Panc1 (cell line): Measurements from ENCODE around the gene GRIN3B. TPM values are rescaled to one million over a fixed set of nuclear protein-coding genes. Genes with fewer than 3 reads are reported as not detected.

Source experiments
- ATAC-seq: fragments of 200-7000 bp; cut with Tn5 transposase; 2 replicates; pipeline ENCODE4 v1.9.1; 2020; ENCODE audit warnings: mild to moderate bottlenecking, moderate library complexity
- BruUV-seq: library from RNA; stranded (reverse); fragments of 400-500 nt; replicated peaks from 2 replicates; lab custom pipeline; 2021; lab: Mats Ljungman, UMichigan
- CTCF ChIA-PET: fragments of 300-600 bp; sonication (Branson Sonifier 250); formaldehyde crosslinking; loops from one replicate; lab custom pipeline; 2022; ENCODE audit warnings: antibody characterized with exemption; lab: Charles Lee
- POLR2A ChIA-PET: fragments of 300-600 bp; sonication (Branson Sonifier 250); formaldehyde crosslinking; loops from one replicate; lab custom pipeline; 2022; ENCODE audit warnings: antibody characterized with exemption; lab: Charles Lee
- DNase-seq: peaks from one replicate; pipeline ENCODE4 v3.0.0-alpha.2; 2010; ENCODE audit warnings: low read depth, low spot score
- H3K27ac ChIP-seq: 2 replicates; pipeline ENCODE4 v1.5.1; 2011; ENCODE audit warnings: mild to moderate bottlenecking, low read length, inconsistent platforms
- H3K27me3 ChIP-seq: fragments of 200-500 bp; sonication (Bioruptor generic); 2 replicates; pipeline ENCODE4 v1.6.0; 2014; ENCODE audit warnings: low read length, inconsistent platforms; ENCODE audit not compliant: control insufficient read depth, insufficient read depth
- H3K36me3 ChIP-seq: fragments of 200-500 bp; sonication (Bioruptor generic); 2 replicates; pipeline ENCODE4 v1.5.1; 2014; ENCODE audit warnings: inconsistent platforms, mild to moderate bottlenecking, low read length, moderate library complexity; ENCODE audit not compliant: control insufficient read depth, insufficient read depth
- H3K4me1 ChIP-seq: 2 replicates; pipeline ENCODE4 v1.5.1; 2011; ENCODE audit warnings: inconsistent platforms, mild to moderate bottlenecking, low read length, moderate library complexity; ENCODE audit not compliant: control insufficient read depth, insufficient read depth
- H3K4me3 ChIP-seq, 2 experiments: 2 replicates each; pipeline ENCODE4 v1.5.1; 2011 to 2012; ENCODE audit warnings: low read depth in 2 of 2, low read length in 2 of 2, mild to moderate bottlenecking in 2 of 2, inconsistent platforms in 1 of 2, moderate library complexity in 1 of 2
- H3K9me3 ChIP-seq: fragments of 200-500 bp; sonication (Bioruptor generic); 2 replicates; pipeline ENCODE4 v1.5.1; 2014; ENCODE audit warnings: low read depth, mild to moderate bottlenecking, inconsistent platforms, low read length, moderate library complexity; ENCODE audit not compliant: control insufficient read depth, insufficient read depth
- CTCF ChIP-seq: fragments of 450-650 bp; IDR thresholded peaks from 2 replicates; pipeline ENCODE4 v1.5.1; 2017; ENCODE audit warnings: mild to moderate bottlenecking
- POLR2AphosphoS5 ChIP-seq: IDR thresholded peaks from 2 replicates; pipeline ENCODE4 v1.6.1; 2012; ENCODE audit warnings: mild to moderate bottlenecking, low read depth, low read length, moderate library complexity
- REST ChIP-seq, 2 experiments: IDR thresholded peaks; 2 replicates each; pipeline ENCODE4 v1.6.1; 2011 to 2012; ENCODE audit warnings: low read depth in 2 of 2, control low read depth in 1 of 2, low read length in 1 of 2, mild to moderate bottlenecking in 1 of 2, moderate library complexity in 1 of 2; ENCODE audit not compliant: insufficient read depth in 1 of 2
- SIN3A ChIP-seq: IDR thresholded peaks from 2 replicates; pipeline ENCODE4 v1.6.1; 2012; ENCODE audit warnings: low read depth, mild to moderate bottlenecking, low read length, moderate library complexity, borderline replicate concordance; ENCODE audit not compliant: insufficient read depth
- TCF7L2 ChIP-seq: IDR thresholded peaks from 2 replicates; pipeline ENCODE4 v1.6.1; 2011; ENCODE audit warnings: mild to moderate bottlenecking, low read depth, low read length, inconsistent platforms
- in situ Hi-C: cut with HindIII; loops from 2 replicates; pipeline ENCODE4 v1.10.0; 2016; ENCODE audit warnings: low sequenced_read_pairs, low pct_unique_long_range_greater_than_20kb
- intact Hi-C: fragments of 100-400 bp; cut with micrococcal nuclease; formaldehyde crosslinking; loops from one replicate; pipeline ENCODE4 v1.10.0; 2022; ENCODE audit not compliant: unreplicated experiment
- total RNA-seq: library from RNA; stranded (reverse); gene quantifications from one replicate; pipeline ENCODE4 v1.2.1, GENCODE V29; 2021; ENCODE audit not compliant: unreplicated experiment

The GRIN3B gene
- total RNA-seq, 1 experiment from 2014 or later, result 4.6 TPM

- Histone ChIP-seq H3K4me1 (no peaks in the 10 kb centered on the region; the same call in 1 of the 2 replicates), H3K9me3 (no peaks in the 10 kb centered on the region), H3K36me3 (no peaks in the 10 kb centered on the region), H3K4me3 (no peak overlapping the region), H3K27me3 (no peaks in the 10 kb centered on the region), H3K27ac (no peak overlapping the region)
- ATAC-seq, result no peak
- in situ Hi-C loops (no loop called here), intact Hi-C loops (no loop called here)
- ChIA-PET CTCF (no interaction called here), POLR2A (no interaction called here)
- no TSS peak for BruUV-seq
- DNase-seq, result no peak
- TF ChIP-seq REST (IDR thresholded peaks at IDR 0.05; ENCODE audit: insufficient read depth in 1 of 2, low read depth in 2 of 2, low read length in 1 of 2) (no peak), POLR2AphosphoS5 (no peak), SIN3A (no peak), TCF7L2 (no peak), CTCF (no peak)
These were observed 4.8 kb downstream of the GRIN3B start for GRCh38 chr19:1004803-1005664.

GRCh38 chr19:1006711-1007398, 6.6 kb downstream of the GRIN3B start:
- Histone ChIP-seq H3K27me3 (no peaks in the 10 kb centered on the region), H3K36me3 (no peaks in the 10 kb centered on the region), H3K27ac (no peak overlapping the region), H3K9me3 (no peaks in the 10 kb centered on the region), H3K4me1 (no peaks in the 10 kb centered on the region; the same call in 1 of the 2 replicates), H3K4me3 (no peak overlapping the region)
- no peak for TF ChIP-seq SIN3A
- TF ChIP-seq REST (IDR thresholded peaks at IDR 0.05; ENCODE audit: insufficient read depth in 1 of 2, low read depth in 2 of 2, low read length in 1 of 2), result no peak
- TF ChIP-seq TCF7L2, result no peak
- peak; percentile 19 for TF ChIP-seq CTCF
- DNase-seq, result no peak
- no peak for ATAC-seq
- ChIA-PET POLR2A (no interaction called here), CTCF (no interaction called here)
- in situ Hi-C loops, result no loop called here
- BruUV-seq, result no TSS peak
- intact Hi-C loops, result no loop called here
